ENCODE results near the gene ADCYAP1R1.

DNA sequence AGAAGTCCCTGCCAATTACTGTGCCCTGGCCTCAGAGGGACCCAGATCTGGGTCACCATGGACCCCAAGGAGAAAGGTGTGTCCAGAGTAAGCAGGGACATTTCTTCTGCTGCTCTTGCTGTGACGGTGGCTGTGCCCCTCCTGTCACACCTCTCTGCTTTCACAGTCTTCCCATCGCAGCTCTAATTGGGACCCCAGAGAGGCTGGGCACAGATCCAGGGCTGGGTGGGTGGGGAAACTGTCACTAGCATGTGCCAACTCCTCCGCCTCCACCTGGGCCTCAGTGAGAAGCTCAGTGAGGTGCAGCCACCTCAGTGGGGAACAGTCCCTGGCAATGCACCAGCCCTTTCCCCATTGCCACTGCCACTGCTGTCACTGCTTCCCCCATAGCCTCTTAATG is 37.3 kb upstream of the ADCYAP1R1 start:
- TF ChIP-seq POLR2AphosphoS5 (IDR thresholded peaks at IDR 0.05) (no peak), EP300 (conservative IDR thresholded peaks at IDR 0.05; ENCODE audit: poor library complexity, severe bottlenecking) (no peak)

Data from neural cell (in vitro differentiated cells).